Measurements from ENCODE around the gene ARFGEF2. TPM values are rescaled to one million over a fixed set of nuclear protein-coding genes. Genes with fewer than 3 reads are reported as not detected.
A peak's percentile ranks its signal among the peaks of the same experiment; 100 is the strongest.

Gene ARFGEF2
- total and polyA plus RNA-seq, 8 donors: 6.9 to 26.2 (median 23.0) TPM

DNA sequence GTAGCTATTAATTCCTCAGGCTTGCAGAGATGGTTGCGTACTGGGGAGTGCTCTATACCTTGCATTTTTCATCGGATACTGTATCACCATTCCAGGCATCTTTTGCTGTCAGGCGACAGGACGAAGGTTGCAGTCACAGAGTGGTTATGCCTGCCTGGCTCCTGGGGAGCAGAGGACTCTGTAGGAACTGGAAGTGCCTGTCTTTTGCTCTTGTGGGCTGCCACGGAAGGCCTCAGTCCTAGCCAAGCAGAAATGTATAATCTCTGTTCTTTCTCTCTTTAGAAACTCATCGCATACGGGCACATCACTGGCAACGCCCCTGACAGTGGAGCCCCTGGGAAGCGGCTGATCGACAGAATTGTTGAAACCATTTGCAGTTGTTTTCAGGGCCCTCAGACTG, 29.5 kb downstream of the ARFGEF2 start:
- no peaks in the 10 kb centered on the region for H3K9me3 ChIP-seq
- TF ChIP-seq, protein P1, sequence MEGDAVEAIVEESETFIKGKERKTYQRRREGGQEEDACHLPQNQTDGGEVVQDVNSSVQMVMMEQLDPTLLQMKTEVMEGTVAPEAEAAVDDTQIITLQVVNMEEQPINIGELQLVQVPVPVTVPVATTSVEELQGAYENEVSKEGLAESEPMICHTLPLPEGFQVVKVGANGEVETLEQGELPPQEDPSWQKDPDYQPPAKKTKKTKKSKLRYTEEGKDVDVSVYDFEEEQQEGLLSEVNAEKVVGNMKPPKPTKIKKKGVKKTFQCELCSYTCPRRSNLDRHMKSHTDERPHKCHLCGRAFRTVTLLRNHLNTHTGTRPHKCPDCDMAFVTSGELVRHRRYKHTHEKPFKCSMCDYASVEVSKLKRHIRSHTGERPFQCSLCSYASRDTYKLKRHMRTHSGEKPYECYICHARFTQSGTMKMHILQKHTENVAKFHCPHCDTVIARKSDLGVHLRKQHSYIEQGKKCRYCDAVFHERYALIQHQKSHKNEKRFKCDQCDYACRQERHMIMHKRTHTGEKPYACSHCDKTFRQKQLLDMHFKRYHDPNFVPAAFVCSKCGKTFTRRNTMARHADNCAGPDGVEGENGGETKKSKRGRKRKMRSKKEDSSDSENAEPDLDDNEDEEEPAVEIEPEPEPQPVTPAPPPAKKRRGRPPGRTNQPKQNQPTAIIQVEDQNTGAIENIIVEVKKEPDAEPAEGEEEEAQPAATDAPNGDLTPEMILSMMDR (IDR thresholded peaks at IDR 0.05): no peak
- WGBS, 2 donors: 91 to 92% methylated on average over 10 of the region's 10 CpGs
- intact Hi-C loops (cut with DNase I): no loop called here
- no peak for ATAC-seq
- H3K36me3 ChIP-seq: peaks cover 0 to 60% (median 19%) of the 10 kb centered on the region in 3 donors
- DNase-seq: no peak
- FAIRE-seq: no peak
- H3K27ac ChIP-seq: no peak overlapping the region
- no peaks in the 10 kb centered on the region for H3K4me1 ChIP-seq
- no peak overlapping the region for H3K4me3 ChIP-seq
- H3K27me3 ChIP-seq: no peaks in the 10 kb centered on the region

DNA sequence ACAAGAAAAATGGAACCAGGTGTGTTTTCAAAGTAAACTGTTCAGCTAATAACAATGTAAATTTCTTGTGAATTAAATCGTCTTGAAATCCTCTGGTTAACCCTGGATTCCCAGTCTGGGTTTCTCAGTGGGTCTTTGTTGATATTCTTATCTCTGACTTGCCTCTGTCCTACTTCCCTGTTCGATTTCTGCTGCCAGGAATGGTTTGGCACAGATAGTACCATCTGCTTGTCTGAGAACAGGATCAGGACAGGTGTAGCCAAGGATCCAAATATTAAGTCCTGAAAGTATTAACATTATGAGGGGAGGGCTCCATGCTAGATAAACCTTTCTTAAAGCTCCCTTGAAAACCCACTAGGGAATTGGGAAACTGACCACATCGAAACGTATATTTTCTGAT, 30.1 kb downstream of the ARFGEF2 start:
- Histone ChIP-seq H3K4me3 (no peak overlapping the region), H3K27me3 (no peaks in the 10 kb centered on the region), H3K36me3 (peaks cover 0 to 60% (median 23%) of the 10 kb centered on the region in 3 donors), H3K4me1 (no peaks in the 10 kb centered on the region), H3K9me3 (no peaks in the 10 kb centered on the region), H3K27ac (no peak overlapping the region)
- DNase-seq (no peak), ATAC-seq (peak in 1 of 4 donors; percentile 29), FAIRE-seq (no peak)
- WGBS, 2 donors: 54 to 59% methylated on average over 4 of the region's 4 CpGs
- intact Hi-C loops (cut with DNase I): no loop called here
- TF ChIP-seq, protein P1 (IDR thresholded peaks at IDR 0.05): no peak

DNA sequence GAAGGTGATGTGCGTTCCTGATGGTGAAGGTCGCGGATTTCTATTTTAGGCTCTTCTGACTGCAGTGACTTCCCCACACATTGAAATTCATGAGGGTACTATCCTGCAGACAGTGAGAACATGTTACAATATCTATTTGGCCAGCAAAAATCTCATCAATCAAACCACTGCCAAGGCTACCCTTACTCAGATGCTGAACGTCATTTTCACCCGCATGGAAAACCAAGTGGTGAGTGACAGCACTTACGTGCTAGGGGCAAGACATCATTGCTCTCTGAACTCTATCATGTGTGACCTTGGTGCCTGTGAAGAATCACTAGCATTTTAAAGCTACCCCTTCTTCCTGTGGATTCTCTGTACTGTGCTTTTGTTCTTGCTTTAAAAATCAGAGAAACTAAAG, 31.1 kb downstream of the ARFGEF2 start:
- TF ChIP-seq, protein P1 (IDR thresholded peaks at IDR 0.05): no peak
- Histone ChIP-seq H3K9me3 (no peaks in the 10 kb centered on the region), H3K36me3 (peaks cover 0 to 70% (median 26%) of the 10 kb centered on the region in 3 donors), H3K27me3 (no peaks in the 10 kb centered on the region), H3K4me1 (no peaks in the 10 kb centered on the region), H3K27ac (no peak overlapping the region), H3K4me3 (no peak overlapping the region)
- intact Hi-C loops (cut with DNase I): no loop called here
- FAIRE-seq (no peak), ATAC-seq (no peak), DNase-seq (no peak)
- 83 to 86% methylated on average over 6 of the region's 6 CpGs for WGBS, 2 donors

DNA sequence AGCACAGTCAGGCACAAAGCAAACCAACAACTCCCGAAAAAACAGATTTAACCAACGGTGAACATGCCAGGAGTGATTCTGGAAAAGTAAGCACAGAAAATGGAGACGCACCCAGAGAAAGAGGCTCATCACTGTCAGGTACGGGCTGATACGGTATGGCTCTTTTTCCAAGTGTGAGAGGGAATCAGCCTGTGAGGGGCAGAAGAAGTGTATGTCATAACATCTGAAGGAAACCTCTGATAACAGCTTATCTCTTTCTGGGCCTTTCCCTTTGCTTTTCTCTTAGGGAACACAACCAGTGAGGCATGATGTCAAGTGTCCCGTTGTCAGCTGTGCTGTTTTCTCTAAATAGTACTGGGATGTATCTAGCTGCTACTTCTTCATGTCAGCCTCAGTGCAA, 32.1 kb downstream of the ARFGEF2 start:
- WGBS, 2 donors: 80 to 81% methylated on average over 6 of the region's 6 CpGs
- Histone ChIP-seq H3K27ac (no peak overlapping the region), H3K36me3 (peaks cover 0 to 76% (median 26%) of the 10 kb centered on the region in 3 donors), H3K9me3 (no peaks in the 10 kb centered on the region), H3K27me3 (no peaks in the 10 kb centered on the region), H3K4me3 (no peak overlapping the region), H3K4me1 (no peaks in the 10 kb centered on the region)
- intact Hi-C loops (cut with DNase I): no loop called here
- TF ChIP-seq, protein P1 (IDR thresholded peaks at IDR 0.05): no peak
- ATAC-seq (no peak), FAIRE-seq (no peak), DNase-seq (no peak)

DNA sequence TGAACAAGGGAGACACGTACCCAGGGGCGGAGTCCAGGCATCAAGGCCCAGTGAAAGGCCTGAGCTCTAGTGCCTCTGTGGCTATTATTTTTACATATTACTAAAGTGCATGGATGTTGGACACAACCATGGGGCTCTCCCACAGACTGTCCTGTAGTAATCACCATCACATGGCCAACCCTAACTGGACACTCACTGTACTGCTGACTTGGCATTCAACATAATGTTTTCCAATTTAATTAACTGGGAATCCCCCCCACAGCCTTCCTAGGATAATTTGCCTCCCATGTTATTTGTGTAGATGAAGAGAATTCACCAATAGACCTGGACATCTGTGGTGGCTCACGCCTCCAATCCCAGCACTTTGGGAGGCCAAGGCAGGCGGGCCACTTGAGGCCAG, 34.5 kb downstream of the ARFGEF2 start:
- FAIRE-seq (no peak), ATAC-seq (no peak), DNase-seq (no peak)
- H3K27me3 ChIP-seq: no peaks in the 10 kb centered on the region
- peaks cover 0 to 71% (median 25%) of the 10 kb centered on the region in 3 donors for H3K36me3 ChIP-seq
- intact Hi-C loops (cut with DNase I): no loop called here
- no peak overlapping the region for H3K27ac ChIP-seq
- no peaks in the 10 kb centered on the region for H3K4me1 ChIP-seq
- WGBS, 2 donors: 96 to 99% methylated on average over 4 of the region's 4 CpGs
- TF ChIP-seq, protein P1 (IDR thresholded peaks at IDR 0.05): no peak
- no peak overlapping the region for H3K4me3 ChIP-seq
- no peaks in the 10 kb centered on the region for H3K9me3 ChIP-seq
